Activated CD4-positive, alpha-beta T cell treated with anti-CD3 and anti-CD28 coated beads for 48 hours (primary cell): Measurements from ENCODE around the gene B4GALT1.
"Not testable (repeated sequence)": the region's sequence is repeated elsewhere in the genome, so short reads cannot be mapped to it uniquely, and the experiment has no call there.

Source experiments
- DNase-seq: peaks from one replicate; pipeline ENCODE4 v3.0.0-alpha.2; 2020

Gene B4GALT1

GRCh38 chr9:33182519-33182918, 15.4 kb upstream of the B4GALT1 start:
- no peak for DNase-seq

- no peak for DNase-seq
Observed at GRCh38 chr9:33180526-33181184, 13.5 kb upstream of the B4GALT1 start.

- DNase-seq = no peak
Observed at GRCh38 chr9:33178972-33179697, 12.0 kb upstream of the B4GALT1 start.

GRCh38 chr9:33177639-33178038, 10.5 kb upstream of the B4GALT1 start:
- DNase-seq = no peak

- no peak for DNase-seq
Observed at GRCh38 chr9:33177086-33177485, 9.9 kb upstream of the B4GALT1 start.

- no peak for DNase-seq
Observed at GRCh38 chr9:33175649-33176325, 8.7 kb upstream of the B4GALT1 start.

GRCh38 chr9:33172256-33173238, 5.4 kb upstream of the B4GALT1 start:
- DNase-seq = no peak

GRCh38 chr9:33170464-33171415, 3.6 kb upstream of the B4GALT1 start:
- peak; percentile 68 for DNase-seq

GRCh38 chr9:33168941-33169544, 1.9 kb upstream of the B4GALT1 start:
- DNase-seq = no peak

GRCh38 chr9:33167972-33168461, 881 bp upstream of the B4GALT1 start:
- no peak for DNase-seq

GRCh38 chr9:33166231-33167083, 679 bp downstream of the B4GALT1 start:
- DNase-seq = no peak

GRCh38 chr9:33165263-33166151, 1.6 kb downstream of the B4GALT1 start:
- peak; percentile 46 for DNase-seq

GRCh38 chr9:33164921-33165262, 2.2 kb downstream of the B4GALT1 start:
- not testable (repeated sequence) for DNase-seq

GRCh38 chr9:33164138-33164809, 2.9 kb downstream of the B4GALT1 start:
- no peak for DNase-seq

GRCh38 chr9:33163433-33164137, 3.6 kb downstream of the B4GALT1 start:
- no peak for DNase-seq

- DNase-seq = no peak
Observed at GRCh38 chr9:33162721-33163311, 4.3 kb downstream of the B4GALT1 start.

GRCh38 chr9:33161589-33162132, 5.5 kb downstream of the B4GALT1 start:
- no peak for DNase-seq
